Measurements from ENCODE around the gene LCLAT1. TPM values are rescaled to one million over a fixed set of nuclear protein-coding genes. Genes with fewer than 3 reads are reported as not detected.

LCLAT1 gene
- total RNA-seq, 2 donors from 2014 or later = 30.2 to 34.2 TPM

DNA sequence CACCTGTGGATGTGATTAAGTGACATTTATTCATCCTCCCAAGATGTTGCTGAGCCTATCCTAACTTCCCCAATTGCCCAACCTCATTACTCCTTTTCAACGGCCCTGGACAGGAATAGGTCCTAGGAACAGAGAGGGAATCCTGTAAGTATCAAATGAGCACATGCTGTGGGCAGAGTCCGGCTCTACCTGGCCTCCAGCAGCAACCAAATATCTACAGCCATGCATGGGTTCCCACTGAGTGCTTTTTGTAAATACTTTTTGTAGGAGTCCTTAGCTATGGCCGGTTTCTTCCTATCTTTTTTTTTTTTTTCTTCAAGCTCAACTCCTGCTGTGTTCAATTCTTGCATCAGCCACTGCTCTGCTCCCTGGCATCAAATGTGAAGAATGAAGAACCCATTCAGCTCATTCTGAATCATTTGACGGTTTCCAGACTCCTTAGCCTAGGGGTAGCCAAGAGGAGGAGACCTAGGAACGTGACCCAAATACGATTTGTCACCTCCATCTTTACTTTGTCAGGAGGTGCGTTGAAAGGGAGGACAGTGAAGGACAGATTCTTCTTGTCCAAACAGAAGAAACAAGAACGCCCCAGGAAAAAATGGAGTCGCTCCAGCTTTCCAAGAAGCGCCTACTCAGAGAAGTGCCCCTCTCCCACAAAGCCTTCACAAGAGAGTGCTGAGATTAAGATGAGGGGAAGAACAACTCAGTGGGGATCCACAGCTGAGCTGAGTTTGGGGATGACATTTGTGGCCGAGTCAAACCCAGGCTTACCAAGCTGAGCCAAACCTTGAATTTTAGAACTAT lies 46.7 kb upstream of the LCLAT1 start:
- WGBS, 2 experiments (ENCODE audit: insufficient coverage in 1 of 2, insufficient read length in 1 of 2) = 90 to 92% methylated on average over 8 to 11 of the region's 11 CpGs
- no peak overlapping the region for H3K27ac ChIP-seq (ENCODE audit: low read depth, low read length)
- Mint-ChIP-seq H3K4me3 (no peak overlapping the region), H3K36me3 (ENCODE audit: low read depth) (no peaks in the 10 kb centered on the region), H3K9me3 (no peaks in the 10 kb centered on the region), H3K27me3 (ENCODE audit: insufficient read depth) (peaks cover 32% of the 10 kb centered on the region), H3K27ac (no peak overlapping the region), H3K4me1 (peaks cover 14% of the 10 kb centered on the region)
- H3K27me3 ChIP-seq (ENCODE audit: control insufficient read depth, insufficient read depth, low read length, poor library complexity, severe bottlenecking) = no peaks in the 10 kb centered on the region
- no peaks in the 10 kb centered on the region for H3K4me1 ChIP-seq (ENCODE audit: control insufficient read depth, insufficient read depth, low read length)
- H3K9ac ChIP-seq (ENCODE audit: extremely low read depth, low read length, poor library complexity, severe bottlenecking) = no peak overlapping the region
- no peak for TF ChIP-seq CTCF (conservative IDR thresholded peaks at IDR 0.05)
- H3K36me3 ChIP-seq (ENCODE audit: control insufficient read depth, insufficient read depth, low read length) = no peaks in the 10 kb centered on the region
- H3K4me3 ChIP-seq (ENCODE audit: low read length) = no peak overlapping the region
- H3K9me3 ChIP-seq (ENCODE audit: control insufficient read depth, low read length) = no peaks in the 10 kb centered on the region
- no peak for DNase-seq

DNA sequence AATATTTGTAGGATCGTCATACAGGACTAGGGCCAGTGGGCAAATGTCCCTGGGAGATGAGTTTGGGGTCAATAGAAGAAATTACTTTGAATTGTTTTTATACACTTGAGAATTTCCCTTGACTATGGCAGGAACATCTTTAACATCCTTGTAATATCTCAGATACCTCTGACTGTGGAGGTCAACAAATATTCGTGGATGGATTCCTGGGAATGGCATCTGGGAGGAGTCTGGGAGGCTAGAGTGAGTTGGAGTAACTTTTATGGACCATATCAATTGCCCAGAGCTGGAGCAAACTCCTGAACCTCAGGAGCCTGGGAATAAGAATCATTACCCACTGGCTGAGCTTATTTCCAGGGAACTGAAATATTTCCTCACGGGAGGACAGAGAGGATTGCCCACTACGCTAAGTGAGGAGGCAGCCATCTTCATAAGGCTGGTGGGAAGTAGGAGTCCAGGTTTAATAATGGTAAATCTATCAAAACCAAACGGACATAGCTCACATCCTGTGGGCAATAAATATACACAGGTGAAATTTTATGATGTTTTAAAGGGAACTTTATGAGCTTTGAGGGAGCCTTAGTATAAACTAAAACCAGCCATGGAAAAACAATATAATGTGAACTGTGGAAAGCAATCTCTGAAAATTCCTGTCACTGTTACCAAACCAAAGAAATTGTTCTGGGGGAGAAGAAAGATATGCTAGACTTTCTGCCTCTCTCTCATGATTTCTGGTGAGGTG lies 44.4 kb upstream of the LCLAT1 start:
- H3K36me3 ChIP-seq (ENCODE audit: control insufficient read depth, insufficient read depth, low read length) = no peaks in the 10 kb centered on the region
- no peaks in the 10 kb centered on the region for H3K9me3 Mint-ChIP-seq
- H3K27me3 Mint-ChIP-seq (ENCODE audit: insufficient read depth) = peaks cover 53% of the 10 kb centered on the region
- no peak for DNase-seq
- no peaks in the 10 kb centered on the region for H3K9me3 ChIP-seq (ENCODE audit: control insufficient read depth, low read length)
- no peak overlapping the region for H3K9ac ChIP-seq (ENCODE audit: extremely low read depth, low read length, poor library complexity, severe bottlenecking)
- H3K4me3 Mint-ChIP-seq = no peak overlapping the region
- H3K36me3 Mint-ChIP-seq (ENCODE audit: low read depth) = no peaks in the 10 kb centered on the region
- H3K27ac ChIP-seq (ENCODE audit: low read depth, low read length) = no peak overlapping the region
- no peaks in the 10 kb centered on the region for H3K27me3 ChIP-seq (ENCODE audit: control insufficient read depth, insufficient read depth, low read length, poor library complexity, severe bottlenecking)
- H3K27ac Mint-ChIP-seq = no peak overlapping the region
- H3K4me1 Mint-ChIP-seq = peaks cover 15% of the 10 kb centered on the region
- H3K4me1 ChIP-seq (ENCODE audit: control insufficient read depth, insufficient read depth, low read length) = no peaks in the 10 kb centered on the region
- TF ChIP-seq CTCF (conservative IDR thresholded peaks at IDR 0.05) = no peak
- no peak overlapping the region for H3K4me3 ChIP-seq (ENCODE audit: low read length)
- WGBS, 2 experiments (ENCODE audit: insufficient coverage in 1 of 2, insufficient read length in 1 of 2) = 92% methylated on average over 4 to 5 of the region's 5 CpGs

- no peak for TF ChIP-seq CTCF (conservative IDR thresholded peaks at IDR 0.05)
- H3K9me3 ChIP-seq (ENCODE audit: control insufficient read depth, low read length) = no peaks in the 10 kb centered on the region
- Mint-ChIP-seq H3K27me3 (ENCODE audit: insufficient read depth) (peaks cover 62% of the 10 kb centered on the region), H3K4me1 (peaks cover 15% of the 10 kb centered on the region), H3K36me3 (ENCODE audit: low read depth) (no peaks in the 10 kb centered on the region), H3K27ac (no peak overlapping the region), H3K4me3 (no peak overlapping the region), H3K9me3 (no peaks in the 10 kb centered on the region)
- 84 to 93% methylated on average over 3 to 7 of the region's 7 CpGs for WGBS, 2 experiments (ENCODE audit: insufficient coverage in 1 of 2, insufficient read length in 1 of 2)
- no peak for DNase-seq
- no peaks in the 10 kb centered on the region for H3K4me1 ChIP-seq (ENCODE audit: control insufficient read depth, insufficient read depth, low read length)
- no peaks in the 10 kb centered on the region for H3K27me3 ChIP-seq (ENCODE audit: control insufficient read depth, insufficient read depth, low read length, poor library complexity, severe bottlenecking)
- no peaks in the 10 kb centered on the region for H3K36me3 ChIP-seq (ENCODE audit: control insufficient read depth, insufficient read depth, low read length)
- H3K27ac ChIP-seq (ENCODE audit: low read depth, low read length) = no peak overlapping the region
- no peak overlapping the region for H3K4me3 ChIP-seq (ENCODE audit: low read length)
- no peak overlapping the region for H3K9ac ChIP-seq (ENCODE audit: extremely low read depth, low read length, poor library complexity, severe bottlenecking)
These were observed 43.3 kb upstream of the LCLAT1 start for GRCh38 chr2:30403592-30404312.

Data from endodermal cell (in vitro differentiated cells).